SK-N-SH treated with all-trans-retinoic acid at 6 μM for 48 hours (cell line): Measurements from ENCODE around the gene HBS1L.

Source experiments
- ATAC-seq: fragments of 200-7000 bp; cut with Tn5 transposase; 3 replicates; pipeline ENCODE4 v1.9.1; 2020; ENCODE audit warnings: mild to moderate bottlenecking, moderate library complexity
- ARNTL ChIP-seq: fragments of 450-650 bp; formaldehyde crosslinking; IDR thresholded peaks from 2 replicates; pipeline ENCODE4 v1.5.0; 2020; ENCODE audit warnings: low read depth, mild to moderate bottlenecking, moderate library complexity, borderline replicate concordance
- BACH2 ChIP-seq: fragments of 250-450 bp; sonication (Bioruptor Pico); IDR thresholded peaks from 2 replicates; pipeline ENCODE4 v1.9.0; 2021; ENCODE audit warnings: mild to moderate bottlenecking, borderline replicate concordance
- CREB5 ChIP-seq: fragments of 250-450 bp; sonication (Bioruptor Pico); IDR thresholded peaks from 2 replicates; pipeline ENCODE4 v1.5.1; 2020; ENCODE audit warnings: low read depth, mild to moderate bottlenecking, moderate library complexity
- CSDC2 ChIP-seq: fragments of 250-450 bp; sonication (Bioruptor Pico); IDR thresholded peaks from 2 replicates; pipeline ENCODE4 v1.5.0; 2020; ENCODE audit warnings: mild to moderate bottlenecking, moderate library complexity
- CSRNP3 ChIP-seq: fragments of 250-450 bp; sonication (Bioruptor Pico); IDR thresholded peaks from 2 replicates; pipeline ENCODE4 v1.5.1; 2021; ENCODE audit warnings: mild to moderate bottlenecking, moderate library complexity
- ESRRG ChIP-seq: fragments of 250-450 bp; sonication (Bioruptor Pico); IDR thresholded peaks from 2 replicates; pipeline ENCODE4 v1.6.1; 2021; ENCODE audit warnings: mild to moderate bottlenecking
- GLIS3 ChIP-seq: fragments of 250-450 bp; sonication (Bioruptor Pico); IDR thresholded peaks from 2 replicates; pipeline ENCODE4 v1.5.0; 2020; ENCODE audit warnings: mild to moderate bottlenecking, moderate library complexity
- ISL1 ChIP-seq: fragments of 250-450 bp; sonication (Bioruptor Pico); IDR thresholded peaks from 2 replicates; pipeline ENCODE4 v2.1.2; 2022; ENCODE audit warnings: mild to moderate bottlenecking, moderate library complexity
- OSR1 ChIP-seq: fragments of 250-450 bp; sonication (Bioruptor Pico); IDR thresholded peaks from 2 replicates; pipeline ENCODE4 v1.8.0; 2022; ENCODE audit warnings: moderate library complexity, mild to moderate bottlenecking, inconsistent platforms
- POU6F1 ChIP-seq: fragments of 250-450 bp; sonication (Bioruptor Pico); IDR thresholded peaks from 2 replicates; pipeline ENCODE4 v1.8.0; 2021; ENCODE audit warnings: low read depth, mild to moderate bottlenecking, moderate library complexity, borderline replicate concordance
- PPARA ChIP-seq: fragments of 250-450 bp; sonication (Bioruptor Pico); IDR thresholded peaks from 2 replicates; pipeline ENCODE4 v1.5.0; 2020; ENCODE audit warnings: mild to moderate bottlenecking, borderline replicate concordance
- RARB ChIP-seq: fragments of 250-450 bp; sonication (Bioruptor Pico); IDR thresholded peaks from 2 replicates; pipeline ENCODE4 v1.8.0; 2021; ENCODE audit warnings: mild to moderate bottlenecking, moderate library complexity
- SNAI2 ChIP-seq: fragments of 250-450 bp; sonication (Bioruptor Pico); IDR thresholded peaks from 2 replicates; pipeline ENCODE4 v1.5.0; 2020; ENCODE audit warnings: mild to moderate bottlenecking, moderate library complexity
- TCF4 ChIP-seq: fragments of 250-450 bp; sonication (Bioruptor Pico); IDR thresholded peaks from 2 replicates; pipeline ENCODE4 v1.8.0; 2021; ENCODE audit warnings: mild to moderate bottlenecking, moderate library complexity, borderline replicate concordance
- TOX ChIP-seq: fragments of 250-450 bp; sonication (Bioruptor Pico); IDR thresholded peaks from 2 replicates; pipeline ENCODE4 v1.8.0; 2021; ENCODE audit warnings: mild to moderate bottlenecking, moderate library complexity, borderline replicate concordance
- ZC3H10 ChIP-seq: fragments of 250-450 bp; sonication (Bioruptor Pico); IDR thresholded peaks from 2 replicates; pipeline ENCODE4 v1.5.1; 2021; ENCODE audit warnings: mild to moderate bottlenecking, moderate library complexity
- ZFP3 ChIP-seq: fragments of 250-450 bp; sonication (Bioruptor Pico); IDR thresholded peaks from 2 replicates; pipeline ENCODE4 v1.5.0; 2020; ENCODE audit warnings: mild to moderate bottlenecking, moderate library complexity
- ZFP30 ChIP-seq: fragments of 450-650 bp; formaldehyde crosslinking; IDR thresholded peaks from 2 replicates; pipeline ENCODE4 v1.5.0; 2022; ENCODE audit warnings: mild to moderate bottlenecking, moderate library complexity
- ZNF565 ChIP-seq: fragments of 450-650 bp; formaldehyde crosslinking; conservative IDR thresholded peaks from 2 replicates; pipeline ENCODE4 v1.5.0; 2020; ENCODE audit warnings: low read depth, mild to moderate bottlenecking, moderate library complexity
- ZNF70 ChIP-seq: fragments of 450-650 bp; formaldehyde crosslinking; IDR thresholded peaks from 2 replicates; pipeline ENCODE4 v1.5.0; 2020; ENCODE audit warnings: mild to moderate bottlenecking, moderate library complexity
- ZNF8 ChIP-seq: fragments of 450-650 bp; formaldehyde crosslinking; IDR thresholded peaks from 2 replicates; pipeline ENCODE4 v1.5.0; 2020; ENCODE audit warnings: mild to moderate bottlenecking, moderate library complexity
- TF ChIP-seq, protein P1 (sequence below): fragments of 250-450 bp; sonication (Bioruptor Pico); IDR thresholded peaks from 2 replicates; pipeline ENCODE4 v1.5.0; 2020; ENCODE audit warnings: mild to moderate bottlenecking, moderate library complexity

HBS1L gene

GRCh38 chr6:134982161-134982560, 72.5 kb downstream of the HBS1L start:
- TF ChIP-seq PPARA (CRISPR knock-in tag) (no peak), CSDC2 (CRISPR knock-in tag) (no peak), BACH2 (CRISPR knock-in tag) (no peak), CREB5 (CRISPR knock-in tag) (no peak), TOX (CRISPR knock-in tag) (no peak), ARNTL (no peak)
- ATAC-seq, result no peak

- no peak for TF ChIP-seq OSR1 (CRISPR knock-in tag)
- ATAC-seq, result no peak
Measured at GRCh38 chr6:134980846-134981245, 73.8 kb downstream of the HBS1L start.

- TF ChIP-seq TCF4 (CRISPR knock-in tag) (no peak), ZFP3 (CRISPR knock-in tag) (no peak), ZNF8 (no peak), BACH2 (CRISPR knock-in tag) (no peak), ZNF70 (CRISPR knock-in tag) (no peak), PPARA (CRISPR knock-in tag) (no peak), TOX (CRISPR knock-in tag) (no peak), SNAI2 (CRISPR knock-in tag) (no peak), CREB5 (CRISPR knock-in tag) (no peak), POU6F1 (no peak), RARB (no peak), ISL1 (no peak), ARNTL (no peak), GLIS3 (CRISPR knock-in tag) (no peak), CSRNP3 (CRISPR knock-in tag) (no peak), OSR1 (CRISPR knock-in tag) (no peak), ZC3H10 (CRISPR knock-in tag) (no peak), ZFP30 (CRISPR knock-in tag) (no peak)
- TF ChIP-seq, protein P1, sequence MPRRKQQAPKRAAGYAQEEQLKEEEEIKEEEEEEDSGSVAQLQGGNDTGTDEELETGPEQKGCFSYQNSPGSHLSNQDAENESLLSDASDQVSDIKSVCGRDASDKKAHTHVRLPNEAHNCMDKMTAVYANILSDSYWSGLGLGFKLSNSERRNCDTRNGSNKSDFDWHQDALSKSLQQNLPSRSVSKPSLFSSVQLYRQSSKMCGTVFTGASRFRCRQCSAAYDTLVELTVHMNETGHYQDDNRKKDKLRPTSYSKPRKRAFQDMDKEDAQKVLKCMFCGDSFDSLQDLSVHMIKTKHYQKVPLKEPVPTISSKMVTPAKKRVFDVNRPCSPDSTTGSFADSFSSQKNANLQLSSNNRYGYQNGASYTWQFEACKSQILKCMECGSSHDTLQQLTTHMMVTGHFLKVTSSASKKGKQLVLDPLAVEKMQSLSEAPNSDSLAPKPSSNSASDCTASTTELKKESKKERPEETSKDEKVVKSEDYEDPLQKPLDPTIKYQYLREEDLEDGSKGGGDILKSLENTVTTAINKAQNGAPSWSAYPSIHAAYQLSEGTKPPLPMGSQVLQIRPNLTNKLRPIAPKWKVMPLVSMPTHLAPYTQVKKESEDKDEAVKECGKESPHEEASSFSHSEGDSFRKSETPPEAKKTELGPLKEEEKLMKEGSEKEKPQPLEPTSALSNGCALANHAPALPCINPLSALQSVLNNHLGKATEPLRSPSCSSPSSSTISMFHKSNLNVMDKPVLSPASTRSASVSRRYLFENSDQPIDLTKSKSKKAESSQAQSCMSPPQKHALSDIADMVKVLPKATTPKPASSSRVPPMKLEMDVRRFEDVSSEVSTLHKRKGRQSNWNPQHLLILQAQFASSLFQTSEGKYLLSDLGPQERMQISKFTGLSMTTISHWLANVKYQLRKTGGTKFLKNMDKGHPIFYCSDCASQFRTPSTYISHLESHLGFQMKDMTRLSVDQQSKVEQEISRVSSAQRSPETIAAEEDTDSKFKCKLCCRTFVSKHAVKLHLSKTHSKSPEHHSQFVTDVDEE (CRISPR knock-in tag), result no peak
- no peak for ATAC-seq
Measured at GRCh38 chr6:134979142-134979541, 75.5 kb downstream of the HBS1L start.

- no peak for ATAC-seq
- TF ChIP-seq ISL1 (no peak), ZNF565 (no peak), PPARA (CRISPR knock-in tag) (no peak), TCF4 (CRISPR knock-in tag) (no peak), ZC3H10 (CRISPR knock-in tag) (no peak), POU6F1 (no peak), ZFP3 (CRISPR knock-in tag) (no peak), ESRRG (CRISPR knock-in tag) (no peak), CSDC2 (CRISPR knock-in tag) (no peak), CREB5 (CRISPR knock-in tag) (no peak), ZNF70 (CRISPR knock-in tag) (no peak), ARNTL (no peak), SNAI2 (CRISPR knock-in tag) (no peak), CSRNP3 (CRISPR knock-in tag) (no peak)
Measured at GRCh38 chr6:134974370-134974769, 80.3 kb downstream of the HBS1L start.
